K562 (cell line): Measurements from ENCODE around the gene IFNGR2. TPM values are rescaled to one million over a fixed set of nuclear protein-coding genes. Genes with fewer than 3 reads are reported as not detected.

Experiments used
- GATA2 ChIP-seq: sonication (generic); formaldehyde crosslinking; IDR thresholded peaks from 2 replicates; pipeline ENCODE4 v1.4.0; 2020; ENCODE audit warnings: mild to moderate bottlenecking, missing genetic modification reagents
- PTTG1 ChIP-seq: fragments of 450-650 bp; IDR thresholded peaks from 2 replicates; pipeline ENCODE4 v1.6.1; 2016; ENCODE audit warnings: low read depth, mild to moderate bottlenecking, missing genetic modification characterization, missing compliant biosample characterization
- ZNF197 ChIP-seq: fragments of 200-800 bp; sonication (Bioruptor generic); IDR thresholded peaks from 2 replicates; pipeline ENCODE4 v1.6.1; 2016; ENCODE audit warnings: low read depth, missing genetic modification characterization, missing compliant biosample characterization
- polyA plus RNA-seq, 8 experiments: library from polyadenylated mRNA; depleted of rRNA in 4 of 8; stranded (reverse) in 5 of 8; unstranded in 3 of 8; fragments of >200 nt; fragmentation: Nextera tagmentation in 2 of 8; fragmentation: Illumina TruSeq in 1 of 8; extraction: Ambion mirVana in 2 of 8; extraction: Trizol in 1 of 8; gene quantifications; 2 replicates each; pipeline versions ENCODE4 v1.2.1 to v1.2.3, GENCODE V29; 2011 to 2014; ENCODE audit warnings: inconsistent platforms in 1 of 8, missing spikeins in 1 of 8
- total RNA-seq, 7 experiments: library from RNA; depleted of rRNA in 6 of 7; stranded (reverse); fragments of >200 nt in 6 of 7; fragmentation: Illumina TruSeq in 2 of 7; extraction: Trizol in 2 of 7; gene quantifications; 2 replicates each; pipeline versions ENCODE4 v1.2.1 to v1.2.3, GENCODE V29; 2011 to 2021; ENCODE audit warnings: low replicate concordance in 1 of 7
- TF ChIP-seq, protein P1 (sequence below): fragments of 450-650 bp; IDR thresholded peaks from 2 replicates; pipeline ENCODE4 v1.6.1; 2016; ENCODE audit warnings: mild to moderate bottlenecking
- TF ChIP-seq, protein P2 (sequence below): conservative IDR thresholded peaks from 2 replicates; pipeline ENCODE4 v1.6.1; 2011; ENCODE audit warnings: low read depth, mild to moderate bottlenecking, low read length; ENCODE audit not compliant: control insufficient read depth
- TF ChIP-seq, protein P3 (sequence below): fragments of 450-650 bp; IDR thresholded peaks from 2 replicates; pipeline ENCODE4 v1.6.1; 2017; ENCODE audit warnings: antibody characterized with exemption, mild to moderate bottlenecking

The IFNGR2 gene
- total and polyA plus RNA-seq, 9 of the 15 experiments (the other 6 are each of a cell fraction or from before 2014, with no cell fraction given) = 6.7 to 58.0 (median 28.5) TPM

DNA sequence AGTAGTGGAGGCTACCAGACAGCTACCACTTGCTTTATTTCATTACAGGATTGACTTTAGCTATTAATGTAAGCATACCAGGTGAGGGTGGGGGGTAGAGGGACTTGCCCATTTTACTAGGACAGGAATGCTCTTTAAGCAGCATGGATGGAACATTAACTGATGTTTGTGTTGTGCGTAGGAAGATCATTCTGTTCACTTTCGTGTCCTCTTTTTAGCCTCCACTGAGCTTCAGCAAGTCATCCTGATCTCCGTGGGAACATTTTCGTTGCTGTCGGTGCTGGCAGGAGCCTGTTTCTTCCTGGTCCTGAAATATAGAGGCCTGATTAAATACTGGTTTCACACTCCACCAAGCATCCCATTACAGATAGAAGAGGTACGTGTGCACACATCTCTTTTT, 29.3 kb downstream of the IFNGR2 start (continued):
- TF ChIP-seq, protein P1, sequence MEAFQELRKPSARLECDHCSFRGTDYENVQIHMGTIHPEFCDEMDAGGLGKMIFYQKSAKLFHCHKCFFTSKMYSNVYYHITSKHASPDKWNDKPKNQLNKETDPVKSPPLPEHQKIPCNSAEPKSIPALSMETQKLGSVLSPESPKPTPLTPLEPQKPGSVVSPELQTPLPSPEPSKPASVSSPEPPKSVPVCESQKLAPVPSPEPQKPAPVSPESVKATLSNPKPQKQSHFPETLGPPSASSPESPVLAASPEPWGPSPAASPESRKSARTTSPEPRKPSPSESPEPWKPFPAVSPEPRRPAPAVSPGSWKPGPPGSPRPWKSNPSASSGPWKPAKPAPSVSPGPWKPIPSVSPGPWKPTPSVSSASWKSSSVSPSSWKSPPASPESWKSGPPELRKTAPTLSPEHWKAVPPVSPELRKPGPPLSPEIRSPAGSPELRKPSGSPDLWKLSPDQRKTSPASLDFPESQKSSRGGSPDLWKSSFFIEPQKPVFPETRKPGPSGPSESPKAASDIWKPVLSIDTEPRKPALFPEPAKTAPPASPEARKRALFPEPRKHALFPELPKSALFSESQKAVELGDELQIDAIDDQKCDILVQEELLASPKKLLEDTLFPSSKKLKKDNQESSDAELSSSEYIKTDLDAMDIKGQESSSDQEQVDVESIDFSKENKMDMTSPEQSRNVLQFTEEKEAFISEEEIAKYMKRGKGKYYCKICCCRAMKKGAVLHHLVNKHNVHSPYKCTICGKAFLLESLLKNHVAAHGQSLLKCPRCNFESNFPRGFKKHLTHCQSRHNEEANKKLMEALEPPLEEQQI = no peak
- TF ChIP-seq GATA2 (CRISPR knock-in tag) (no peak), ZNF197 (no peak), PTTG1 (tag) (no peak)
- TF ChIP-seq, protein P2, sequence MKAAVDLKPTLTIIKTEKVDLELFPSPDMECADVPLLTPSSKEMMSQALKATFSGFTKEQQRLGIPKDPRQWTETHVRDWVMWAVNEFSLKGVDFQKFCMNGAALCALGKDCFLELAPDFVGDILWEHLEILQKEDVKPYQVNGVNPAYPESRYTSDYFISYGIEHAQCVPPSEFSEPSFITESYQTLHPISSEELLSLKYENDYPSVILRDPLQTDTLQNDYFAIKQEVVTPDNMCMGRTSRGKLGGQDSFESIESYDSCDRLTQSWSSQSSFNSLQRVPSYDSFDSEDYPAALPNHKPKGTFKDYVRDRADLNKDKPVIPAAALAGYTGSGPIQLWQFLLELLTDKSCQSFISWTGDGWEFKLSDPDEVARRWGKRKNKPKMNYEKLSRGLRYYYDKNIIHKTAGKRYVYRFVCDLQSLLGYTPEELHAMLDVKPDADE = no peak
- TF ChIP-seq, protein P3, sequence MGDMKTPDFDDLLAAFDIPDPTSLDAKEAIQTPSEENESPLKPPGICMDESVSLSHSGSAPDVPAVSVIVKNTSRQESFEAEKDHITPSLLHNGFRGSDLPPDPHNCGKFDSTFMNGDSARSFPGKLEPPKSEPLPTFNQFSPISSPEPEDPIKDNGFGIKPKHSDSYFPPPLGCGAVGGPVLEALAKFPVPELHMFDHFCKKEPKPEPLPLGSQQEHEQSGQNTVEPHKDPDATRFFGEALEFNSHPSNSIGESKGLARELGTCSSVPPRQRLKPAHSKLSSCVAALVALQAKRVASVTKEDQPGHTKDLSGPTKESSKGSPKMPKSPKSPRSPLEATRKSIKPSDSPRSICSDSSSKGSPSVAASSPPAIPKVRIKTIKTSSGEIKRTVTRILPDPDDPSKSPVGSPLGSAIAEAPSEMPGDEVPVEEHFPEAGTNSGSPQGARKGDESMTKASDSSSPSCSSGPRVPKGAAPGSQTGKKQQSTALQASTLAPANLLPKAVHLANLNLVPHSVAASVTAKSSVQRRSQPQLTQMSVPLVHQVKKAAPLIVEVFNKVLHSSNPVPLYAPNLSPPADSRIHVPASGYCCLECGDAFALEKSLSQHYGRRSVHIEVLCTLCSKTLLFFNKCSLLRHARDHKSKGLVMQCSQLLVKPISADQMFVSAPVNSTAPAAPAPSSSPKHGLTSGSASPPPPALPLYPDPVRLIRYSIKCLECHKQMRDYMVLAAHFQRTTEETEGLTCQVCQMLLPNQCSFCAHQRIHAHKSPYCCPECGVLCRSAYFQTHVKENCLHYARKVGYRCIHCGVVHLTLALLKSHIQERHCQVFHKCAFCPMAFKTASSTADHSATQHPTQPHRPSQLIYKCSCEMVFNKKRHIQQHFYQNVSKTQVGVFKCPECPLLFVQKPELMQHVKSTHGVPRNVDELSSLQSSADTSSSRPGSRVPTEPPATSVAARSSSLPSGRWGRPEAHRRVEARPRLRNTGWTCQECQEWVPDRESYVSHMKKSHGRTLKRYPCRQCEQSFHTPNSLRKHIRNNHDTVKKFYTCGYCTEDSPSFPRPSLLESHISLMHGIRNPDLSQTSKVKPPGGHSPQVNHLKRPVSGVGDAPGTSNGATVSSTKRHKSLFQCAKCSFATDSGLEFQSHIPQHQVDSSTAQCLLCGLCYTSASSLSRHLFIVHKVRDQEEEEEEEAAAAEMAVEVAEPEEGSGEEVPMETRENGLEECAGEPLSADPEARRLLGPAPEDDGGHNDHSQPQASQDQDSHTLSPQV = no peak
- TF ChIP-seq, all 486 proteins: peak for 0
